Karpas-422 (cell line): ENCODE data around the gene RTTN. TPM values are rescaled to one million over a fixed set of nuclear protein-coding genes. Genes with fewer than 3 reads are reported as not detected.

Source experiments
- DNase-seq: peaks from one replicate; pipeline ENCODE4 v3.0.0-alpha.2; 2015
- H2AFZ ChIP-seq: fragments of 200-600 bp; sonication (generic); 2 replicates; pipeline ENCODE4 v1.6.1; 2014; ENCODE audit warnings: antibody characterized with exemption, low read length, mixed read lengths
- H3K27ac ChIP-seq: fragments of 200-600 bp; sonication (generic); 2 replicates; pipeline ENCODE4 v1.5.1; 2014; ENCODE audit warnings: mild to moderate bottlenecking, low read length, moderate library complexity
- H3K27me3 ChIP-seq: fragments of 200-600 bp; sonication (generic); 2 replicates; pipeline ENCODE4 v1.6.1; 2014; ENCODE audit warnings: low read length, mixed read lengths
- H3K36me3 ChIP-seq: fragments of 200-600 bp; sonication (generic); 2 replicates; pipeline ENCODE4 v1.6.1; 2014; ENCODE audit warnings: low read length, mixed read lengths; ENCODE audit not compliant: insufficient read depth
- H3K4me1 ChIP-seq: fragments of 200-600 bp; sonication (generic); 2 replicates; pipeline ENCODE4 v1.6.1; 2014; ENCODE audit warnings: mild to moderate bottlenecking, low read length, mixed read lengths
- H3K4me2 ChIP-seq: fragments of 200-600 bp; sonication (generic); 2 replicates; pipeline ENCODE4 v1.6.1; 2014; ENCODE audit warnings: low read length, low read depth, mild to moderate bottlenecking; ENCODE audit not compliant: poor library complexity, severe bottlenecking
- H3K4me3 ChIP-seq: fragments of 200-600 bp; sonication (generic); 2 replicates; pipeline ENCODE4 v1.5.1; 2014; ENCODE audit warnings: mild to moderate bottlenecking, antibody characterized with exemption, low read length, mixed read lengths
- H3K79me2 ChIP-seq: fragments of 200-600 bp; sonication (generic); 2 replicates; pipeline ENCODE4 v1.6.1; 2014; ENCODE audit warnings: mild to moderate bottlenecking, low read length, mixed read lengths
- H3K9ac ChIP-seq: fragments of 200-600 bp; sonication (generic); 2 replicates; pipeline ENCODE4 v1.6.0; 2014; ENCODE audit warnings: low read length
- H3K9me2 ChIP-seq: fragments of 200-600 bp; sonication (generic), shearing (Covaris generic); replicated peaks from 2 replicates; pipeline ENCODE4 v1.6.0; 2014; ENCODE audit warnings: mild to moderate bottlenecking, low read length, moderate library complexity; ENCODE audit not compliant: insufficient read depth
- H3K9me3 ChIP-seq: fragments of 300-700, 200-600 bp; sonication (generic); 2 replicates; pipeline ENCODE4 v1.6.1; 2014; ENCODE audit warnings: low read length, mixed read lengths
- H4K20me1 ChIP-seq: fragments of 200-600 bp; sonication (generic); 2 replicates; pipeline ENCODE4 v1.6.1; 2014; ENCODE audit warnings: mild to moderate bottlenecking, antibody characterized with exemption, low read length, low read depth; ENCODE audit not compliant: insufficient read depth
- total RNA-seq: library from RNA; depleted of rRNA; stranded (reverse); fragments of >200 nt; shearing (Covaris generic); gene quantifications from 2 replicates; pipeline ENCODE4 v1.2.3, GENCODE V29; 2014; ENCODE audit warnings: low replicate concordance

RTTN gene
- total RNA-seq, 1 experiment from 2014 or later = 57.4 TPM

DNA sequence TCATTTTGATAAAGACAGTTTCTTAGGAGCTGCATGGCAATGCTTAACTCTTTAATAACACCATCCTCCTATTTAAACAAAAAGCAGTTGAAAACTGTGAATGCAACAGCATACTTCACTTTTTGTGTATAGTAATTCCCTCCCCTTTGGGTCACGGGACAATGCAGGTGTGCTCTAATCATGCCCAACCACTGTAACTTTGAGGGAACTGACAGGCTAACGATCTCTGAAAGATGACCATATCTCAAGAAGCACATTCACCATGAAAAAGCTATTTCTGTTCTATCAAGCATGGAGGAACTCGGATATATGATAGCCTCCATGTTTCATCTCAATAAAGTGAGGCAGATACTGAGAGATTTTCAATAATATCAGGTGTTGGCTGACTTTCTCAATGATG, 176.8 kb downstream of the RTTN start:
- H3K79me2 ChIP-seq = peaks cover 6% of the 10 kb centered on the region; the same call in 1 of the 2 replicates
- peaks cover 5% of the 10 kb centered on the region; the same call in 1 of the 2 replicates for H3K36me3 ChIP-seq
- peaks cover 3% of the 10 kb centered on the region; the same call in 1 of the 2 replicates for H3K4me1 ChIP-seq
- H4K20me1 ChIP-seq = no peaks in the 10 kb centered on the region
- H2AFZ ChIP-seq = no peak overlapping the region
- H3K9me2 ChIP-seq = no peaks in the 10 kb centered on the region
- no peak overlapping the region for H3K27ac ChIP-seq
- DNase-seq = no peak
- no peak overlapping the region for H3K9ac ChIP-seq
- H3K9me3 ChIP-seq = no peaks in the 10 kb centered on the region
- no peaks in the 10 kb centered on the region for H3K27me3 ChIP-seq
- no peak overlapping the region for H3K4me2 ChIP-seq
- no peak overlapping the region for H3K4me3 ChIP-seq

DNA sequence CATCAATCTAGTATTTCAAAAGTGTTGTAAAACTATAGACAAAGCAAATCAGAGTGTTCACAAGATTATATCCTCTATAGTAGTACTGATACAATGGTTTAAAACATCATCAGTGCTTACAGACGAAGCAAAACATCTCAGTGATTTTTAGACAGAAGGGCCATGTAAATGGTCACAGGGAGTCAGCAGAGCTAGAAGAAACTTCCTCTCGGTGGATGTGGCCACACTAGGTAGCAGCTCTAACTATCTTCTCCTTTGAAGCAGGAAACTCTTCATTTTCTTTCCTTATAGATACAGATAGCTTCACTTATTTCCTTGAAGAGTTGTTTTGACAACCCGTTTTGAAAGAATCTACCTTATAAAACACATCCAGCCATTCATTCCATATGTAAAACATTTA, 177.4 kb downstream of the RTTN start:
- Histone ChIP-seq H3K9me2 (no peaks in the 10 kb centered on the region), H3K36me3 (peaks cover 5% of the 10 kb centered on the region; the same call in 1 of the 2 replicates), H3K27me3 (no peaks in the 10 kb centered on the region), H3K4me1 (peaks cover 3% of the 10 kb centered on the region; the same call in 1 of the 2 replicates), H3K9ac (no peak overlapping the region), H3K9me3 (no peaks in the 10 kb centered on the region), H3K4me2 (no peak overlapping the region), H3K79me2 (peaks cover 4% of the 10 kb centered on the region; the same call in 1 of the 2 replicates), H3K27ac (no peak overlapping the region), H3K4me3 (no peak overlapping the region), H2AFZ (no peak overlapping the region), H4K20me1 (no peaks in the 10 kb centered on the region)
- DNase-seq = no peak

DNA sequence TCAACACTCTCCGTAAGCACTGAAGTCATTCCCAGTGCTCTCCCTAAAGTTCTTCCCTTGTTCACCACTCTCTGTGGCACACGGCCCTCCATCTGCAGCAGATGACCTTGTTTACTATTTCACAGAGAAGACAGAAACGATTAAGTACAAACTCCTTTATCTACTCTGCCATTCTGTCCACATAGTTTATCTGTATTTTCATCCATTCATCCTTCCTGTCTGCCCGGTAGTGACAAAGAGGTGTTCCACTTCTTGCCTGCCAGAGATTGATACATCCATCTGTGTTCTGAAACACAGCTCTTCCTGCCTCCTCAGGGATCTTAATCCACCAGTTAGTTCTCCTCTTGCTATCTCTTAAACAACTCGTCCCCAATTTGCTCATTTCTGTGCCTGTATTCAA, 179.9 kb downstream of the RTTN start:
- no peaks in the 10 kb centered on the region for H3K79me2 ChIP-seq
- no peak overlapping the region for H3K4me3 ChIP-seq
- H3K27me3 ChIP-seq = no peaks in the 10 kb centered on the region
- H3K9me3 ChIP-seq = no peaks in the 10 kb centered on the region
- H2AFZ ChIP-seq = no peak overlapping the region
- peaks cover 3% of the 10 kb centered on the region; the same call in 1 of the 2 replicates for H3K4me1 ChIP-seq
- no peaks in the 10 kb centered on the region for H3K9me2 ChIP-seq
- H3K9ac ChIP-seq = no peak overlapping the region
- H3K36me3 ChIP-seq = peaks cover 11% of the 10 kb centered on the region; the same call in 1 of the 2 replicates
- no peaks in the 10 kb centered on the region for H4K20me1 ChIP-seq
- H3K4me2 ChIP-seq = no peak overlapping the region
- H3K27ac ChIP-seq = no peak overlapping the region
- DNase-seq = no peak

DNA sequence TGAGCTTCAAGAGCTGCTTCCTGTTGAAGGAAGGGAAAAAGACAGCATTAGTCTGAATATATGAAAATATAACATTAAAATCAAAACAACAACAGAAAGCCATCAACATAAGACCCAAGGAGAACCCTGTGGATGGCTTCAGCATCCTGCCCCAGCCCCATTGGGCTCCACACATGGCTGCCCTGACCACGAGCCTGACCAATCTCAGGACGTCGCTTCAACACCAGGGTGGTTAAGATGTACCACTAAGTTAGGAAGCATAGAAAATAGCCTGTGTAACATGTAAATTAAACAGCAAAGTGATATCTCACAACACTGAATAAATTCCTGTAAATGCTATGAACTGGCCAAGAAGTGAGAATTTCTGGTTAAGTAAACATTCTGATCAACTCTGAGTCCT, 180.7 kb downstream of the RTTN start:
- no peaks in the 10 kb centered on the region for H3K9me3 ChIP-seq
- H3K79me2 ChIP-seq = no peaks in the 10 kb centered on the region
- peaks cover 3% of the 10 kb centered on the region; the same call in 1 of the 2 replicates for H3K4me1 ChIP-seq
- peaks cover 9% of the 10 kb centered on the region; the same call in 1 of the 2 replicates for H3K36me3 ChIP-seq
- no peaks in the 10 kb centered on the region for H3K27me3 ChIP-seq
- H4K20me1 ChIP-seq = no peaks in the 10 kb centered on the region
- H3K9me2 ChIP-seq = no peaks in the 10 kb centered on the region
- no peak overlapping the region for H3K4me2 ChIP-seq
- H3K9ac ChIP-seq = no peak overlapping the region
- no peak overlapping the region for H2AFZ ChIP-seq
- DNase-seq = no peak
- no peak overlapping the region for H3K27ac ChIP-seq
- no peak overlapping the region for H3K4me3 ChIP-seq

DNA sequence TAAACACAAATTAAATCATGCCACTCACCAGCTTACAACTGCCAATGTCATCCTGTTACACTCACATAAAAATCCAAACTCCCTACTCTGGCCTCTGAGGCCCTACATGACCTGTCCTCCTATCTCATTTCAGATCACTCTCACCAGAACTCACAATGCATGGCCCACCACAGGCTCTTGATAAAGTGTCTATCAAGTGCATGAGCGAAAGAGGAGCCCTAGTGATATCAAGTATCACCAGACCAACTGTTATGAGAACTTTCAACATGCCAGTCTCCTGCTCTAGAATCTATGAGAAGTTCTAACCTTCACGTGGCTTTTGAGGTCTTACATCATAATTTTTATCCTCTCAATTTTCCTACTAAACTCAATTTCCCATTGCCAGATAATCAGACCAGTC, 181.4 kb downstream of the RTTN start:
- no peak overlapping the region for H3K27ac ChIP-seq
- no peaks in the 10 kb centered on the region for H3K9me2 ChIP-seq
- H3K36me3 ChIP-seq = peaks cover 6% of the 10 kb centered on the region; the same call in 1 of the 2 replicates
- peaks cover 3% of the 10 kb centered on the region; the same call in 1 of the 2 replicates for H3K4me1 ChIP-seq
- no peak overlapping the region for H3K9ac ChIP-seq
- H3K27me3 ChIP-seq = no peaks in the 10 kb centered on the region
- no peak for DNase-seq
- no peak overlapping the region for H2AFZ ChIP-seq
- H3K9me3 ChIP-seq = no peaks in the 10 kb centered on the region
- no peak overlapping the region for H3K4me2 ChIP-seq
- no peaks in the 10 kb centered on the region for H3K79me2 ChIP-seq
- H4K20me1 ChIP-seq = no peaks in the 10 kb centered on the region
- H3K4me3 ChIP-seq = no peak overlapping the region

DNA sequence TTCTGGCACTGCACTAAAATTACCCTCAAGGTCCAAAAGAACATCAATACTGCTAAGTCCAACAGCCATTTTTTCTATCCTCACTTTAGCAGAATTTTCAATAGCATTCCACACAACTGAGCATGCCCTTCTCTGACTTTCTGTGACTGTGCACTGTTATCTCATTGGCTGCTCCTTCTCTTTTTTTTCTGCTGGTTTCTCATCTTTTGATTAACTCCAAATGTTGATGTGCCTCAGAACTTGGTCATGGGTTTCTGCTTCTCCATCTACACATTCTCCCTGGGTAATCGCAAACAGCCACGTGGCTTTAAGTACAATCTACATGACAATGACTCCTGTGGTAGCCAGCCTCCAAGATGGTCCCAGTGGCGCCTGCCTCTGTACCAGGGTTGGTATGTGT, 182.9 kb downstream of the RTTN start:
- H2AFZ ChIP-seq = no peak overlapping the region
- no peak overlapping the region for H3K27ac ChIP-seq
- no peaks in the 10 kb centered on the region for H3K9me2 ChIP-seq
- H3K9me3 ChIP-seq = no peaks in the 10 kb centered on the region
- H3K27me3 ChIP-seq = no peaks in the 10 kb centered on the region
- no peak overlapping the region for H3K4me2 ChIP-seq
- peaks cover 6% of the 10 kb centered on the region; the same call in 1 of the 2 replicates for H3K36me3 ChIP-seq
- H3K4me3 ChIP-seq = no peak overlapping the region
- H3K79me2 ChIP-seq = no peaks in the 10 kb centered on the region
- H4K20me1 ChIP-seq = no peaks in the 10 kb centered on the region
- no peak for DNase-seq
- no peak overlapping the region for H3K9ac ChIP-seq
- H3K4me1 ChIP-seq = no peaks in the 10 kb centered on the region

DNA sequence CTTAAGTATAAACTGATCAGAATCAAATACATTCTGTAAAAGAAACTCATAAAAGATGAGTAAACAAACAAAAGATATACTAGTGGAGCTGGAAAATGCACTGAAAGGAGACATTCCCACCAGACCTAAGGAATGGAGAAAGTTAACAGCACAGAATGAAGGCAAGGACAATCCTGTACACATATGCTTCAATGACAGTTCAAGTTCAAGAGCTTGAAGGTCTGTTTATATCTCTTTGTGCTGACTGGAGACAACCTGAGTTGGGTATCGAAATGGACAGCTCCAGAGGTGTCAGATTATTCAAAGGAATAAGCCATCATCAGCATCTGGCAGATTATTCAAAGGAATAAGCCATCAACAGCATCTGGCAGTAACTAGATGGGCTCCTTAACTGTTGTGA, 184.0 kb downstream of the RTTN start:
- H3K79me2 ChIP-seq = no peaks in the 10 kb centered on the region
- no peak overlapping the region for H3K9ac ChIP-seq
- H3K36me3 ChIP-seq = peaks cover 6% of the 10 kb centered on the region; the same call in 1 of the 2 replicates
- no peak overlapping the region for H2AFZ ChIP-seq
- H3K27ac ChIP-seq = no peak overlapping the region
- no peaks in the 10 kb centered on the region for H3K4me1 ChIP-seq
- no peaks in the 10 kb centered on the region for H4K20me1 ChIP-seq
- no peak overlapping the region for H3K4me2 ChIP-seq
- no peak for DNase-seq
- no peaks in the 10 kb centered on the region for H3K9me3 ChIP-seq
- H3K27me3 ChIP-seq = no peaks in the 10 kb centered on the region
- H3K4me3 ChIP-seq = no peak overlapping the region
- no peaks in the 10 kb centered on the region for H3K9me2 ChIP-seq

DNA sequence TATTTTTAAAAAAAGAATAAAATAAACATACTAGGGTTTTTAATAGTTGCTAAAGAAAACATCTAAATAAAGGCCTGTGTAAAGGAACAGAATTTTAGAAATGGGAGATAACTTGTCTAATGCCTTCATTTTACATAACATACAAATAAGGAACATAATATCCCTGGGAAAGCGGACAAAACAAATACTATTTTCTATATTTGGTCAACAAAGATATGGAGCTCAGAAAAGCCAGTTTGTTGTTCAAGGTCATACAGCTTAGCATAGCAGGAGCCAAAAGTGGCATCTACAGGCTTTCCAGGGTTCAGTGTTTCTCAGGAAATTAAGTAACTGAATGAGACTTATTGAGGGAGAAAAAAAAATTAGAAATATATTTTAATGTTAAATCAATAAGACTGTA, 184.4 kb downstream of the RTTN start:
- DNase-seq = no peak
- Histone ChIP-seq H3K27me3 (no peaks in the 10 kb centered on the region), H3K9me2 (no peaks in the 10 kb centered on the region), H3K4me2 (no peak overlapping the region), H3K9ac (no peak overlapping the region), H3K4me3 (no peak overlapping the region), H3K27ac (no peak overlapping the region), H2AFZ (no peak overlapping the region), H4K20me1 (no peaks in the 10 kb centered on the region), H3K9me3 (no peaks in the 10 kb centered on the region), H3K4me1 (no peaks in the 10 kb centered on the region), H3K79me2 (no peaks in the 10 kb centered on the region), H3K36me3 (peaks cover 6% of the 10 kb centered on the region; the same call in 1 of the 2 replicates)
